NCI-H2029 (cell line): Measurements from ENCODE around the gene SLCO2B1.

ENCODE experiments used
- DNase-seq: peaks from one replicate; lab custom pipeline; 2025; lab: John Stamatoyannopoulos, UW

SLCO2B1 gene

DNA sequence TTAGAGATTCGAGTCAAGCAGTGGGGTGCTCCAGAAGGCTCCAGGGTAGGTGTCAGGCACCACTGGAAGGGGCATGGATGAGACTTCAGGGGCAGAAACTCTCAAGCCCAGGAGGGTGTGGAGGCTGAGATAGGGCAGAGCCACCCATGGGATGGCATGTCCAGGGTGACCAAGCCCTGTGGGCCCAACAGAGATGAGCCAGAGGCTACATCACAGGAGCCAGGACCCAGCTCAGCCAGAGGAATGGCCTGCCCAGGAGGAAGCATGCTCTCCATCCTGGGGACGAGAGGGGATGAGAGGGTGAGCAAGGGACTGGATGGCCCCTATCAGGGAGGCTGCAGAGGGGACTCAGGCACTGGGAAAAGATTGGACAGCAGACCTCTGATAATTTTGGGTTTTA, 42.8 kb downstream of the SLCO2B1 start:
- no peak for DNase-seq

DNA sequence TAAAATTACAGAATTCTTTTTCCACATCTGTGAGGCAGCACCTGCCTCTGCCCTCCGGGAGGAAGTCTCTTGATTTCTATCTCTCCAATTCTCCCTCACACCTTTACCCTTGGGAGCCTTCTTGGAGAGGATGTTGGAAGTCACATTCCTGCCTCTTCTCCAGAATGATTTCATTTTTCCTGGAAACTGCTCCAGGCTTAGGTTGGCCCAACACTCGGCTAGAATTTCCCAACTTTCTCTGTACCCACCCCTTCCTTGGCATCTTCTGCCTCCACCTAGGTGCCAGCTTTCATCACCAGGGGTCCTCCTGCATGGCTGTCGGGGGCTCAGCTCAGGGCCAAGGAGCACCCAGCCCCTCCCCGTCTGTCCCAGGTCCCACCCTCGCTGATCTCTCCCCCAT, 43.2 kb downstream of the SLCO2B1 start:
- no peak for DNase-seq

DNA sequence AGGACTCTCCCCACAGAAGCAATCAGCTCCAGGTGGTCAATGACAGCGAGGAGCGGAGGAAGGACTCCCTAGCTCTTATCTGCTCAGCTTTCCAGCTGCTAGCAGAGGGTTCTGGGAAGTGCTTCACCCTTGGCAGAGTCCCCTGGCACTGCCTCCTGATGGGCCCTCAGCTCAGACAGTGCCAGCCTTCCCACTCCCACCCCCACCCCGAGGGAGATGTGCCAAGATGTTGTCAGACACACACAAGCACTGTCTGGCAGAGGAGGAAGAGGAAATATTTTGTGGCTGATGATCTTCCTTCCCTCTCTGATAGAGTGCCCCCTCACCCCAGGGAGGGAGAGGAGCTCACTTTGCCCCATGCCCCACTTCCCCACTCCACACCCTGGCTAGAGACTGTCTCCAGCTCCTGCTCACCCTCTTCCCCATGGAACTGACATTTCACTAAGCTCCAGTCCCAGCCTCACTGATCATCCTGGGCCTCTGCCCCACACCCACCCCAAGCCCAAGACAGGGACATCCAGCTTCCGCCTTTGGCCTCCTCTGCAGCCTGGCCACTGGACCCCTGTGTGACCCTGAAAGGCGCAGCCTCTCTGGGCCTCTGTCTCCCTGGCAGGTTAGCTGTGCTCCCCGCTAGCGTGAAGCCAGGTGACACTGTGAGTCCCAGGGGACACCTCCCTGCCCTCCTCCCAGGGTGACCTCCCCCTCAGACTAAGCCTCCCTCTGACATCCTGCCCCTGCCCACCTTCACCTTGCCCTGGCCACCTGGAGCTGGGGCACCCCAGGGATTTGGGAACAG, 44.5 kb downstream of the SLCO2B1 start:
- DNase-seq: peak; percentile 96

DNA sequence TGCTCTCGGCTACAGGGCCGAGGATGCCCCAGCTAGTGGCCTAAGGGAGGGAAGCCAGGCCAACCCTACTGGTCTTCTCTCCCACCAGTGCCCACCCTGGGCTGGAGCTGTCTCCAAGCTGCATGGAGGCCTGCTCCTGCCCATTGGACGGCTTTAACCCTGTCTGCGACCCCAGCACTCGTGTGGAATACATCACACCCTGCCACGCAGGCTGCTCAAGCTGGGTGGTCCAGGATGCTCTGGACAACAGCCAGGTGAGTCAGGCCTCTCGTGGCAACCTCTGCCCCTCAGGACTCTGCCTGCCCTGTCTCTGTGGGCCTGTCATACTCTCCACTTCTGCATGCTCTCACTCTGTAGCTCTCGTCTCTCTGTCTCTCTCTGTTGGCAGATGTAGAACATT, 45.5 kb downstream of the SLCO2B1 start:
- DNase-seq: no peak

DNA sequence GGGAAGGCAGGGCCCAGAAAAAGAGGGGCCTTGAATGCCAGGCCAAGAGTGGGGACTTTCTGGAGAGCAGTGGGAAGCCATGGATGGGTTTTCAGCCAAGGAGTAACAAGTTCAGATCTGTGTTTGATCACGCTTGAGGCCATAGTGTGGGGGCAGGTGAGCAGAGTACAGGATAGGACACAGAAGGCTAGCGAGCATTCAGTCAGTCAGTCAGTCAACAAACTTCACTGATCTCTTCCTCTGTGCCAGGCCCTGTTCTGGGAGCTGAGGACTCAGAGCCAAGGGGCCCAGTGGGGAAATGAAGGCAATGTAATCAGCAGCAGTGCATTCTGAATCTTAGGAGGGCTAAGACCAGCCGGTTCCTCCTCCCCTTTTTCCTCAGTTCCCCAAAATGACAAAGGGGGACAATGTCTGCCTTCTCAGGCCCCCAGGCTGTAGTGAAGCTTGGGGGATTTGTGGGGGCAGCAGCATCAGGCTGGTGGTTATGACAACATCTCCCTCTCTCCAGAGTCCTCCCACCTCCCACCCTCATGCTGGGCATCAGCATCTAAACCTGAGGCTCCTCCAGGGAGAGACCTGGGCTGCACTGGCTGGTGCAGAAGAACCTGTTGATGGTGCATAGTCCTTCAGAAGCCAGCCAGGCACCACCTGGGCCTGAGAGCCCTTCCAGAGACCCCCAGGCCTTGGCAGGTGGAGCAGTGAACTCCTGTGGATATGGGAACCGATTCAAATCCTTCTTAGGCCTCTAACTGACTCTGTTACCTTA, 46.8 kb downstream of the SLCO2B1 start:
- no peak for DNase-seq

DNA sequence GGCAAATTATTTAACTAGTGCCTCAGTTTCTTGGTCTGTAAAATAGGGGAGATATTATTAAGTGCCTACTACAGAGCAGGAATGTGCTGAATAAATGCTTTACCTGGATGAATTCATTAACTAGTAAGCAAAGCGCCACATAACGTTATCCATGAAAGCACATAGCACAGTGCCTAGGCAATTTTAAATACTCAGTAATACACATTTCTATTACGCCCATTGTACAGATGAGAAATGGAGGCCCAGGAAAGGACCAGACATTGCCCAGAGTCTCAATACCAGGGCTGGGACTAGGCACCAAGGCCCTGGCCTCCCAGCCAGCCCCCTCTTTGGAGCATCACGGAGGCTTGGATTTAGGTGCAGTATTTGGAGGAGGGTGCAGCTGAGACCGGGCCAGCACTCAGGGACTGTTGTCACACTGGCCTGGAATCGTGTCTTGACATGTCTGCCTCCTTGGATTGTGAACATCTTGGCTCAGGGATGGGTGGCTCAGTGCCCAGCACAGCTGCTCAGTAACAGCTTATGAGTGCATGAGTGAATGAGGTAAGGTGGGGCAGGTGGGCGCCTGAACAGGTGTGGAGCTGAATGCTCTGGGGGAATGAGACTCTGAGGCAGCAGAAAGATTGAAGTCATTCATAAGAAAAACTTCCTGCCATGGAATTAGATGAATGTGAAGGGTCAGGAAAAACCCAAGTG, 47.5 kb downstream of the SLCO2B1 start:
- no peak for DNase-seq

DNA sequence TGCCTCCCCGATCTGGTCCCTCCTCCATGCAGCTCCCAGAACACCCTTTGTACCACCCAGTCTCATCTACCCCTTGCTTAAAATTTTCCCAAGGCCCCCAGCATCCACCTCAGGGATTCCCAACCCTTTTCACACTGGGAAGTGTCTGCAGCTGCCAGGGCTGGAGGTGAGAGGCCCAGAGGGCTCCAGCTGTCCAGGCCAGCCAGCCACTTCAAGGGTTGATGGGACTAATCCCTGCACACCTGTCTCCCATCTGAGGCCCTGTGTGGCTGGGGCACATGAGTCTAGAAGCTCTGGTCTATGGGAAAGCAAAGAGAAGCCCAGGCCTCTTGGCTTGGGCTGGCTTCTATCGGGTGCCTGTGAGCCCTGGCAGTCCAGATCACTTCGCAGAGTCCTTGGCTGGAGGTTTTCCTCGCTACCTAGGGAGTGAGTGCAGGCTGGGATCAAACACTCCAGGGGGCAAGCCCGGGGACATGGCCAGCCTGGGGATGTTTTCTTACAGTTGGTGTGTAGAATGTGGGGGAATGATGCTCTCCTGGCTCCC, 48.6 kb downstream of the SLCO2B1 start:
- DNase-seq: peak; percentile 69

DNA sequence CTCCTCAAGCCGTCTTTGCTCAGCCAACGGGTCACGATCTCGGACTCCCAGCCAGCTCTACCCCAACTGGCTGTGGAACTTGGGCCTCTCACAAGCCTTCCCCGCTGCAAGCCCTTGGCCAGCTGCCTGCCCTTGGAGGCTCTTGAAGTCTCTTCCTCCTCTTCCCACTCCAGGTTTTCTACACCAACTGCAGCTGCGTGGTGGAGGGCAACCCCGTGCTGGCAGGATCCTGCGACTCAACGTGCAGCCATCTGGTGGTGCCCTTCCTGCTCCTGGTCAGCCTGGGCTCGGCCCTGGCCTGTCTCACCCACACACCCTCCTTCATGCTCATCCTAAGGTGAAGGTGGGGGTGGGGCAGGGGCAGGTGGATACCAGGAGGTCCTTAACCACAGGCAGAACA, 49.1 kb downstream of the SLCO2B1 start:
- peak; percentile 71 for DNase-seq

DNA sequence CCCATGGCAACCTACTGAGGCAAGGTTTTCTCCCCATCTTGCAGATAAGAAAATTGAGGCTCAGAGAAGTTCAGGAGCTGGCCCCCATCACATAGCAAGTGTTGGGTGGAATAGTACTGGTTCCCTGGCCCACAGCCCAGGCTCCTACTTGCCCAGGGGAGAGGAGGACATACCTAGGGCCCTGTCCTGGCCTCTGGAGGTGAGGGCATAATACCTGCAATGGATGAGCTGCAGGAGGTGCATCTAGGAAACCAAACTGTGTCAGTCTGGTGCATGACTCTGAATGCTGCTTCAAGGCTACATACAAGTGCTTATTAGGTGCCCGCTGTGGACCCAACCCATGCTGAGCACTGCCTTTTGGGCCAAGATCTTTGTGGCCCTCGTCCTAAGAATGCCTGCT, 49.6 kb downstream of the SLCO2B1 start:
- DNase-seq: no peak

DNA sequence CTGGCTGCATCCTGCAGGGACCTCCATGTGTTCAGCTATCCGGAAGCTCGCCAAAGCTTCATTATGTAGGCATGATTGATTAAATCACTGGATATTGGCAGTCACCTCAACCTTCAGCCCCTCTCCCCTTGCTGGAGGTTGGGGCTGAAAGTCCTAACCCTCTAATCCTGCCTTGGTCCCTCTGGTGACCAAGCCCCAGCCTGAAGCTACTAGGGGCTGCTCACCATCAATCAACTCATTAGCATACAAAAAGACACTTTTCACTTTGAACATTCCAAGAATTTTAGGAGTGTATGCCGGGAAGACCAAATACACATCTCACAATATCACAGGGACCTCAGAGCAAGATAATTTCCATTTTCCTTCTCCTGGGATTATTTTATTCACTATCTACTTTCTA, 50.9 kb downstream of the SLCO2B1 start:
- DNase-seq: no peak

DNA sequence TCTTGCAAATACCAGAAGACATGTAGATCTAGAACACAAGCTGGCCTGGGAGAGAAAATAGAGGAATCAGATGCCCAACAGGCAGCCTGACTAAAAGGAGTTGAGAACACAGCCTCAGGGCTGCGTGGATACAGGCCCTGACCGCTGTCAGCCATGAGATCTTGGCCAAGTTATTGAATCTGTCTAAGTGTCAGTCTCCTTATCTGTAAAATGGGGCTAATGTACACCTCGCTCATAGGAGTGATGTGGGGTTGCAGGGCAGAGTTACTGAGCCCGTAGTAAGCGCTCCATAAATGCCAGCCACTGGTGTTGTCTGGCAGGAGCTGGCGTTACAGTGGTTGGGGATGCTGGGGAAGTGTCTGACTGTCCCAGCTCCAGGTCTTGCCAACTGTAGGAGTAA, 51.3 kb downstream of the SLCO2B1 start:
- DNase-seq: no peak

DNA sequence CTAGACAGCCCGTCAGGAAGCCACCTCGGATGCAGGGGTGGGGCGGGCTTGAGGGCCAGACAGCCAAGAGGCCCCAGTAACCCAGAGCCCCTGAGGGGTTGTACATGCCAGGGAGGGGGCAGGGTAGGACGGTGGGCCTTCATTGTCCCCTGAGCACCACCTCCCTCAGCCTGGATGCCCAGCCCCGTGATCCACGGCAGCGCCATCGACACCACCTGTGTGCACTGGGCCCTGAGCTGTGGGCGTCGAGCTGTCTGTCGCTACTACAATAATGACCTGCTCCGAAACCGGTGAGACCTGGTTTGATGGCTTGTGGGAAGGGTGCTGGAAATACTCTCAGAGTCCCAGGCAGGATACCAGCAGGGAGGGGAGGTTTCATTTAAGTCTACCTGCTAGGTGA, 52.2 kb downstream of the SLCO2B1 start:
- DNase-seq: no peak

DNA sequence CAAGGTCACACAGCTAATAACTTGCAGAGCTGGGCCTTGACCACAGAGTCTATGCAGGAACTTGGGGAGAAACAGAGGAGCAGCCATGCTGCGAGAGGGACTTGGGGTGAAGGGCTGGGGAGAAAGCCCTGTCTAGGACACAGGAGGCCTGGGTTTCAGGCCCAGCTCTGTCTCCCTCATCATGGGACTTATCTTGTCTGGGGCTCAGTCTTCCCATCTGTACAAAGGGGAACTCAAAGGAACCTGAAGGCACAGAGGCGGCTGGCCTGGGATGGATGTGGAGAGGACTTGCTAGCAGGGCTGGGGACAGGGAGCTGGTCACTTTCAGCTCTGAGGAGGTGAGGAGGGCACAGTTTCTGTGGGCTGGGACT, 52.7 kb downstream of the SLCO2B1 start:
- no peak for DNase-seq

DNA sequence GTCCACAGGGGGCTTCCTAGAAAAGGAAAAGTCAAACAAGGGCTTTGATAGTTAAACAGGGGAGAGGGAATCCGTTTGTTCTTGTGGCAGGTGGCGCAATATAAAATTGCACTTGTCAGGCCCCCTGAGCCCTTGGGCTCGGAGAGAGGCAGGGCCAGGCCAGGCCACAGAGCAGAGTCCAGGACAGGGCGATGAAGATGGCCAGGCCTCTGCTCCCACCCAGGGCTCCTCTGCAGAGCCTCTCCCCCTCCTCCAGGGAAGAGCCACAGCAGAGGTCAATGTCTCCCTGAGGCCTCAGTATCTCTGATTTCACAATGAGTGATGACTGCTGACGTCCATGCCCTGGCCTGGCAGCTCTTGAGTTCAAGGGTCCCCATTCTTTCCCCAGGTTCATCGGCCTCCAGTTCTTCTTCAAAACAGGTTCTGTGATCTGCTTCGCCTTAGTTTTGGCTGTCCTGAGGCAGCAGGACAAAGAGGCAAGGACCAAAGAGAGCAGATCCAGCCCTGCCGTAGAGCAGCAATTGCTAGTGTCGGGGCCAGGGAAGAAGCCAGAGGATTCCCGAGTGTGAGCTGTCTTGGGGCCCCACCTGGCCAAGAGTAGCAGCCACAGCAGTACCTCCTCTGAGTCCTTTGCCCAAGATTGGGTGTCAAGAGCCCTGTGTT, 53.2 kb downstream of the SLCO2B1 start:
- DNase-seq: no peak

DNA sequence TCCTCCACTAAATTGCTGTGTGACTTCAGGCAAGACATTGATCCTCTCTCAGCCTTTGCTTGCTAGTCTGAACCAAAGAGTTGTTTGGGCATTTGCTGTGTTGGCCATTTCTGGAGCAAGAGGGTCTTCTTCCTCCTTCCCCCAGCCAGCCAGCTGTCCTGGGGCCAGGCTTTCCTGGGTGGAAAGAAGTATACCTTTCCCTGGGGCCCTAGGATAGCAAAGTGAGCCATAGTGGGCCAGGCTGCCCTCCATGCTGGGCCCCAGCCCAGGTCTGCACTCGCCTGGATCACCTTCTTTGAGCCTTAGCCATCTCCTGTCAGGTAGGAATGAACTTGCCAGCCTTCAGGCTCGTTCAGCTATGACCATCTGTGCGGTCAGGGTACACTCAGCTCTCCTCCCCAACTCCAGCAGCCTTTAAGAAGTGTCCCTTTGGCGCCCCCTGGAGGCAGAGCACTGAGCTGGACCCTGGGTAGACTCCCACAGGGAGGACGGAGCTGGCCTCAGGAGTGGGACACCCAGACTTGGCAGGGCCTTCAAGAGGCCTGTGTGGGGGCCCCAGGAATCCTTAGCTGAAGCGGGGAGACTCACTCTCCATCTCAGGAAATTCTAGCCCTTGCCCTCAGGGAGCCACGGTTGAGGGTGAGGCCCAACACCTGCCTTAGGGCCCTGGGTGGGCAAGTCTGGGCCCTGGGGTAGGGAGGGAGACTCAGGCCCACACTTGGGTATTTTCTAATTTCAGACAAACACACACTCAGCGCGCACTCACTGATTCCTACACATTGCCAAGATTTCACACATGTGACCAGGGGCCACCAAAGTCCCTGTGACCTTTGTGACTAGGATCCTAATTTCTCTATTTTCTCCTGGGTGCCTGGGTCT, 54.0 kb downstream of the SLCO2B1 start:
- DNase-seq: peak; percentile 70

DNA sequence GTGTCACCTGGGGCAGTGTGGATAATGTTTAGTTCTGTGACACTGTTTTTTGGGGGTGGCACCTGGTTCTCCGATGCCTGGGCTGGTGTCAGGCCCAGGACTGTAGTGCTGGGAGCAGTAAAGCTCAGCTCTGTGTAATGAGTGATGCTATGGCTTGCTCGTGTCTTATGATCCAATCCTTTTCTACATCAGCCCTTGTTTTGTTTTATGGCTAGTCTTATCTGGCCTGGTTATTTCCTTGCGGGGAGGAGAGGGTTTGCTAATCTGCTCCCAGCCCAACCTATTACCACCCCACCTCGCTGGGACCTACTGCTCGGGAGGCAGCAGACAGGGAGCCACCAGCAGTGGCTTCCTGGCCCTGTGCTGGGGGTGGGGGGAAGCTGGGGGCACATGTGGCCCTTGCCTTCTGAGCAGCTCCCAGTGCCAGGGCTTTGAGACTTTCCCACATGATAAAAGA, 54.7 kb downstream of the SLCO2B1 start:
- no peak for DNase-seq

DNA sequence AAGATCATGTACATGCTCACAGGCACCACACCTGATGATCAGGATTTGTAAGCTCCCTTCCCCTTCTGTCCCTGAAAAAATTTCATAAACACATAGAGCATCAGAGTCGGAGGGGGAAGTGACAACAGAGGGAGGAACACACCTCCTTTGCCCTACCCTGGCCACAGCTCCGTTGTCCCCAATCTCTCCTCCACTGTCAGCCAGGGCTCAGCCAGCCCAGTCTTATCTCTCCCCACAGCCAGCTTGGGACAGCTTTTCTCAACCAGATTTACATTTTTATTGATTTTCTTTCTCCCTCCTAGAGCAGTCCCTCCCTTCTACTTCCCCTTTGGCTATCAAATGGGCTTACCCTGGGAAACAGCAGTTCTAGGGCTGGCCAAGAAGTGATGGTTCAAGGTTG, 57.5 kb downstream of the SLCO2B1 start:
- DNase-seq: no peak

DNA sequence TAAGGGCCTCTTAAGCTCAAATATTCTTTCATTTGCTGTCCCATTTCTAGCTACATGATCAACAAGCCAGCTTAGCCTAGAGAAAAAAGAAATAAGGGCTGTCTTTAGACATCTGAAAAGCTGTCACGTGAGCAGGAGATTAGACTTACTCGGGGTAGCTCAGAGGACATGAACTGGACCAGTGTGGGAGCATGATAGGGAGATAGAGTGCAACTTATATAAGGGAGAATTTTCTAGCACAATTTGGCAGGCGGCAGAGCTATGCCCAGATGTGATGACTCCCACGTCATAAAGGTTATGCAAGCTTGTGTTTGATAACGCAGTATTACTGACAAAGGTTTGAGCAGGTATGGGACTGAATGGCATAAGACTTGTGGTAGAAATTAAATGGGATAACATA, 61.5 kb downstream of the SLCO2B1 start:
- DNase-seq: no peak

DNA sequence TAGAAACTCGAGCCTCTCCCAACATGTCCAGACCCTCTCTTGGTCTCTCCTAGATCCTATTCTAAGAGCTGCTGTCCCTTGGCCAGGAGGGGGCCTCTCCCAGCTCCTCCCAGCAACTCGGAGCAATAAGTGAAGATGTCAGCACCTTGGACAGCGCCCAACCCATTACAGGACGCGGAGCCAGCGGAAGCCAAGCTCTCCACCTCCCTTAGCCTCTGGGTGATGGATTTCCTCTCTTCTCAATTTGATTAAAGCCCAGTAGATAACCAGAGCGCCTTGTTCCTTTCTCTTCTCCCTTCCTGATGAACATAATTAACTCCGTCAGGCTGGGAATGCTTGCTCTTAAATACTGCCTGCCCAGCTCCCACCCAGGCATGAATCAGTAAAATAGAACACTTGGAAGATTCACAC, 63.5 kb downstream of the SLCO2B1 start:
- DNase-seq: peak; percentile 59

DNA sequence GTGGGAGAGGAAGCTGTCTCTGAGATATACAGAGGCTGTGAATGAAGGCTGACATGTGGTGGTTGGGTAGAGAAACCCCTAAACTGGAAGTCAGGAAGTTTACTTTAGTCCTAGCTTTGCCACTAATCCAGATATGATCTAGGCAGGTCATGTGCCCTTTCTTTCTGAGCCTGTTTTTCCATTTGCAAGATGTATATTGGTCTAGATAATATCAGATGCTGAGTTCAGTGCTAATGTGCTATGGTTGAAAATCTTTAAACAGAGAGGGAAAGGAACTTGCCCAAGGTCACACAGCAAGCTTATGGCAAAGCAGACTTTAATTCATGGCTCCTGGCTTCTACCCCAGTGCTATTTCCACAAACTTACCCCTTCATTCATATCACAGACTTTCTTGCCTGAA, 63.9 kb downstream of the SLCO2B1 start:
- DNase-seq: no peak

DNA sequence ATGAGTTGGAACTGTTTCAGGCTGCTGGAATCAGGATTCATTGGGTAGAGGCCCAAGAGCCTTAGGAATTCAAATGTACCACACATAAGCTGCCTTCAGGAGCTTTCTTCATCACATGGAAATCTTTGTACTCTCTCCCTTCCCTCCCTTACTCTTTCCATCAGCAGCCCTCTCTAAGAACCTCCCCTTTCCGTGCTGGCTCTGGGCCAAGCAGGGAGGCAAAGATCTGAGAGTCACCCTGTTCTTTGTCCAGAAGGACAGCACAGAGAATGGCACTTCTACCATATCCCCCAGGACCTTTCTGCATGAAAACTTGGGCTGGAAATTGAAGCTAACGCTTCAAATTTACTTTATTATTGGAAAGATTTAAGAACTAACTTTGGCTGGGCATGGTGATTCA, 69.0 kb downstream of the SLCO2B1 start:
- DNase-seq: no peak
